ENCODE measurements around the gene RAD1.

The RAD1 gene

DNA sequence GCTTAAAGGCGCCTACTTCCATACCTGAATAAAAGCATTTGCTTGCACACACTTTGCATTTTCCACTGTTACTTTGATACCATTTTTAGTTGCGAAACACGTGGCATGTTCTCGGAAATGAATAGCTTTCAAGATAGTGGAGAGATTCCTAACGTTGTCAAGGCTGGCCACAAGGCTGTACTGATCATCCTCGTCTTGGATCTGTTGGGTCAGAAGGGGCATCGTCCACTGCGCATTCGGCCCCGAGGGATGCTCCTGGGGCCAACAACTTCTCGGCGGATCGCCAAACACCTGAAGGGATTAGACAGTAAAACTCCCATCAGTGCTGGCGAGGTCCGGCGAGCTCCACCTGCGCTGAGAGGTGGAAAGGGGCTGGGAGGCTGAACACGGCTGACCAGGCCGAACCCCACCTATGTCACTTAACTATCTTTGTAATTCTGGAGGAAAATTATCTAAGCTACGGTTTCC lies 599 bp downstream of the RAD1 start:
- peak; percentile 57 for DNase-seq

DNA sequence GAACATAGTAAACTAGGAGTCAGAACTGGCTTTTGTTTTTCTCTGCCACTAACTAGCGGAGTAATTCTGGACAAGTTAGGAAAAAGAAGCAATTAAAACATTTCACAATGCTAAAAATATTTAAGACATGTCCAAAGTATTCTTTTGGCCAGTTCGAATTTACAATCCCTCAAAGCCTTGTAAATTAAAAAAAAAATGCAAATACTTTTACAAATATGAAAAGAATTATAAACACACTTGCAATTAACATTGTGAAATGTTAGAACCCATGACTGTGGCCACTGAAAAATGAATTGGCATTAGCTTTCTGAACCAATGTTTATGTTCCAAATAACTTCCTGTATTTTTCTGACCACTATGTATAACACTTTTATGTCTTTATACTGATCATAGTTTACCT lies 2.2 kb downstream of the RAD1 start:
- no peak for DNase-seq

DNA sequence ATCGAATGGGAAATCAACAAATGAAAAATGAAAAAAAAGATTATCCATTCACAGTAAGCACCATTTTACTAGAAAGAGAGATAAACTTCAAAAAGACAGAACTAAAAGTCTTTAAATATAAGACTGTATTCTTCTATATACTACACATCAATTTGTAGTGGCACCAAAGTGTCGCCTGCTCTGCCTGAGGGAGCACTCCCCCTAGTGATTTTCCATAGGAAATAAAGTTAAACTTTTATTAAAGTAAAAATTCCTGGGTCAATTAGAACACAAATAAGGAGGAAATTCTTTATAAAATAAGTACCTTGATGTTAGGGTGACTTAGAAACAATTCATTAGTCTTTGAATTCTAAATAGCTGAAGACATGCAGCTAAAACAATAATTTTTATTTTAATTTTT lies 9.7 kb downstream of the RAD1 start:
- DNase-seq = no peak

DNA sequence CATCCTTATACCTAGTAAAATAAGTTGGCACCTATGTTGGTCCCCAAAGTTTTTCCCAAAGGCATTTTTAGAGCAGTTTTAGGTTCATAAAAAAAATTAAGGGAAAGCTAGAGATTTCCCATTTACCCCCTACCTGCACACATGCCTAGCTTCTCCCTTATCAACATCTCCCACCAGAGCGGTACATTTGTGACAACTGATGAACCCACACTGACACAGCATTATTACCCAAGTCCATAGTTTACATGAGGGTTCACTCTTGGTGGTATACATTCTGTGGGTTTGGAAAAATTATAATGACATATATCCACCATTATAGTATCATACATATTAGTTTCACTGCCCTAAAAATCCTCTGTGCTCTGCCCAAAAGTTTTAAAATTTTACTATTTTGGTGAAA lies 12.0 kb downstream of the RAD1 start:
- peak; percentile 81 for DNase-seq

DNA sequence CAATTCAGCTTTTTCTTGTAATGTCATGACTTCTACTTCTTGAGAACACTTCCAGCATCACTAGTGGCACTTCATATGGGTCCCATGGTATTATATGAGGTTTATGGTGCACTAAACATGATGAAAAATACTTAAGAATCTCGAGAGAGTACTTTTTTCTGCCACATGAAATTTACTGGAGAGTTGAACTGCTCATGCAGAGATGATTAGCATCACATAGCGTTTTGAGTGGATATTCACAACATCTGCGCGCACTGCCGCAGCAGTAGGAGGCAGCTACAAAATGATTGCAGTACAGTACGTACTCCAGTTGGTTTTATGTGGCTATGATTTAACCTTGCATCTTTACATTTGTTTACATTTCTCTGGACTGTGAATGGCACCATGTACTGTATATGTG lies 14.7 kb downstream of the RAD1 start:
- no peak for DNase-seq

DNA sequence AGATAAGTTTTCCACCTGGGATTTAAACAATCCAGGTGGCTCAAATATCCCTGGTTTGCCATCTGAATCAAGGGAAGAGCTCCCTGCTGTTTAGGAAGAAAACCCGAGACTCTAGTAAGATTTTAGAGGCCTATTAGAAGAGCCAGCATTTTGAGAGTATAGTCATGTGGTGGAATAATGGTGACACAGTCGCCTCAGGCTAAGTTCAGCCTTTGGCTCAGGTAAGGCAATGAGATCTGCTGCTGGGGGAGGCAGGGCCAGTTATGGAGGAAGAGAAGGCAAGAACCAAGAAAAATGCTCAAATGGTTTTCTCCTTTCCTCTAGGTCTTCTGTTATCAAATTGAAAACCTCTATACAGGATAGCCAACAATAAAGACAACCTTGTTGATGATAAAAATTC lies 16.2 kb downstream of the RAD1 start:
- DNase-seq = no peak

DNA sequence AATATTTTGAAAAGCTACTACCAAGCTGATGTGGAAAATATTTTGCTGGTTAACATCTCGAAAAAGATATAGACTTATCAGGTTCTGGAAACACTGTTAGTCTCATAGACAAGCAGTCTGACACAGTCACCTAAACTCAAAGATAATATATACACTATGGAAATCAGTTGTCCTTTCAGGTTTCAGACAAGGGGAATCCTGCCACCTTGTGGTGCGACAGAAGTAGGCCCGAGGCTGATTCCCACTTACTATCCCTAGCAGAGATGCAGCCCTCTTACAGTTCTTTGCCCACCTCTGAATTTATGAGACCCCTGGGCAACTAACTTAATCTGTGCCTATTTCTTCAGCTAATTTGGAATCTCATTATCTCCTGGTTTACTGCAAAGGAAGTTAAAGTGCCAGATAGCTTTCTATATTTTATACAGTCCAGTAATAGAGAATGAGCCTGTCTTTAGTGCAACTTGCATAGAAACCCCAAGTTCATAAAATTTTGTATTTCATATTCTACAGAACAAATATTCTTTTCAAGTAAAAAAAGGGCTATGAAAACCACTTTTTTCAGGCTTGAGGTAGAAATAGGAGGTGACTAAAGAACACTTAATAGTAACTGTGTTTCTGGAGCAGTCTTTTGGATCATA lies 16.9 kb downstream of the RAD1 start:
- peak; percentile 88 for DNase-seq

DNA sequence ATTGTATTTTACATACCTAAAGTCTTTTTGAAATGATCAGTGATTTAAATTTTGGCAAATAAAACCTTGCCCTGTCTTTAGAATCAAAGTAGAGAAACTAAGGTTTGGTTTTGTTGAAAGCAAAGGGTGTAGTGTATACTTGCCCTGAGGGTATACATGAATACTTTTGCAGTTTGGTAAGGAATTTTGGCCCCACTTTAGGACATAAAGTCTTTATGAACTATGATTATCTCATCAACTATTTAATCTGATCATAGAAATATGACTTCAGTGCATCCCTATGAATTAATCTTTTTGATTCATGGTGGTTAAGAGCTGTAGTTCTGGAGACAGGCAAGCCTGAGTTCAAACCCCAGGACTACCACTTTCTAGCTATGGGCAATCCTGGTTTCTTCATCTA lies 17.7 kb downstream of the RAD1 start:
- DNase-seq = no peak

DNA sequence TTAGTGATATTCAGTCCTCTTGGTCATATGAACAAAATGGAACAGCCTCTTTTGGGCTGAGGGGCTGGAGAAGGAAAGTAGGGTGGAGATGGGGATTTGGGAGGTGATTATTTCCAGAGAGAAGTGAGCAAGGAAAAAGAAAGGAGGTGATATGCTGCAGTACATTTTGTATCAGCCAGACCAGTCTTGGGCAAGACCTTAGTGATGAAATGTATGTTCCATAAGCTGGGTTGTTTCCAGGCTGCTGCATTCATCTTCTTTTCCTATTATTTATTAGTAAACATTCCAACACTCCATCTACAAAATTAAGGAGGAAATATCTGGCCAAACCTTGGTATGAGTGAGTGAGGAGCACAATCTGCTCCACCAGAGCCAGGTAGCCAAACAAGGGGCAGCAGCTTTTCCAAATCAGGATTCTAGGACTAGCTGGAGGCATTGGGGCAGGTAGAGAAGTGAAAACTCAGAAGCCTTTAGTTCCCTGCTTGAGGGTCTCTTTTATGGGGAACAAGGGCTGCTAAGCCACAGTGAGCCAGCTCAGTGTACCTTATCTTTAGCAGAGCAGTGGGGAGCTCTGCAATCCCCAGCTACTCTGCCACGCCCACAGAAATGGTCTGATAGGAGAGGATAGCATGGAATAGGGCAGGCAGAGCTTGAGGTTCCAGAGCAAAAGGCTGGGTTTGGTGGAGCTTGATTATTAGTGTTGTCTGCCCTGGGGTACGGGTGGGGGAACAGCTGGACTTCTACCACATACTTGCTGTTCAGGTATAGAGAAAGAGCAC lies 19.5 kb downstream of the RAD1 start:
- peak; percentile 87 for DNase-seq

DNA sequence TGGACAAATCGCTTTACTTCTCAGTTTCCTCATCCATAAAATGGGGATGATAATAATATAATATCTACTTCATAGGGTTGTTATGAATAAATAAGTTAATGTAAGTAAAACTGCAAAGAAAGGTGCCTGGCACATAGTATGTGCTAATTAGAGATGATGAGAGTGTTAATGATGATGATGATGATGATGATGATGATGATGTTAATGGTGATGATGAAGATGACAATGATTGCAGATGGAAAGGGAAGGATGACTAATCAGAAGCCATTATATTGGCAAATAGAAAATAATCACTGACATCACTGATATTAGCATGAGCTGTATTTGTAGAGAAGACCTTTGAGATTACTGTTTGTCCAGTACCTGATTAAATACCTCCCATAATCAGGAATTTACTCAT lies 20.6 kb downstream of the RAD1 start:
- no peak for DNase-seq

DNA sequence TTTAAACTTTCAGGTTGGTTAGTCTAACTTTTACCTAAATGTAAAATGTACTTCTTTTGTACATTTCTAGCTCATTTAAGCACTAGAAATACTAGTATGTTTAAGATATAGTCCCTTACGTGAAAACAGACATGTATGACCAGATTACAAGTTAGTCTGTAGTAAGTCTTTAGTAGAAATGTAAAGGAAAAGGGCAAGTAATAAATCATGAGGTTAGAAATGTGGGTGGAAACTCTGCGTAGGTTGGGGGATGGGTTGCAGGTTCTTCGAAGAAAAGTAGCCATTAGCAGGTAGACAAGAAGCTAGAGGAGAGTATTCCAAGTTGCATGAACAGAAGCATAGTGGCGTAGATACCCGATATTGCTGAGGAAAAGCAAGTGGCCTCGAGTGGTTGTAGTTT lies 22.9 kb downstream of the RAD1 start:
- DNase-seq = no peak

DNA sequence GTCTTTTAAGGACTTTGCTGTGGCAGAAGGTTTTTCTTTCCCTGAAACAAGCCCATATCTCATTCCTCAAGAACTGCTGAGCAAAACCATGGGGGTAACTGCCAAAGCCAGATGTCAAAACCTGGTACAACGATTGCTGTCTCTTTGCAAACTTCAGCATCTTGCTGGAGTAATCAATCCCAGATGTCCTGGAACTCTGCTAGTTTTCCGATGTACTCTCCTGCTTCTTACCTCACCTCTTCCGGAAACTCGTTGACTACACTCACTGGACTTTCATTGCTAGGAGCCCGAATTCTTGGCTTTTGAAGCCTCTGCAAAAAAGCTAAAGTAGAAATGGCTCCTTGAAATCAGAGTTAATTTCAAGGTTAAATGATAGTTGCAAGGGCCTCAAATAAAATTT lies 23.3 kb downstream of the RAD1 start:
- no peak for DNase-seq

DNA sequence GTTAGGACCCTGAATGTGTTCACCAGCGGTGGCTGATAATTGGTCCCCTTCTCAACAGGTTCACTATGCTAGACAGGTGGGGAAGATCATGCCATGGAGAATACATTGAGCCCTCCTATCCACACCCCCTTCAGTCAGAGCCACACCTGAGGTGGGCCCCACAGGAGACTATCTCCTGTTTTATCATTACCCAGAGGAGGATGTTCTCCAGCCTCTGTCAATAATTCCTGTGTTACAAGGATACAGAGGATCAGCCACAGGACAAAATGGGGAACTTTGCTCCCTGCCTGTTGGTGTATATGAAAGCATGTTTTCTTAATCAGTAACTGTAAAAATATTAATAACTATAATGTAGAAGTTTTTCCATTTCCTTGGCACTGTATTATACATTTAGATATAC lies 25.9 kb downstream of the RAD1 start:
- DNase-seq = no peak

DNA sequence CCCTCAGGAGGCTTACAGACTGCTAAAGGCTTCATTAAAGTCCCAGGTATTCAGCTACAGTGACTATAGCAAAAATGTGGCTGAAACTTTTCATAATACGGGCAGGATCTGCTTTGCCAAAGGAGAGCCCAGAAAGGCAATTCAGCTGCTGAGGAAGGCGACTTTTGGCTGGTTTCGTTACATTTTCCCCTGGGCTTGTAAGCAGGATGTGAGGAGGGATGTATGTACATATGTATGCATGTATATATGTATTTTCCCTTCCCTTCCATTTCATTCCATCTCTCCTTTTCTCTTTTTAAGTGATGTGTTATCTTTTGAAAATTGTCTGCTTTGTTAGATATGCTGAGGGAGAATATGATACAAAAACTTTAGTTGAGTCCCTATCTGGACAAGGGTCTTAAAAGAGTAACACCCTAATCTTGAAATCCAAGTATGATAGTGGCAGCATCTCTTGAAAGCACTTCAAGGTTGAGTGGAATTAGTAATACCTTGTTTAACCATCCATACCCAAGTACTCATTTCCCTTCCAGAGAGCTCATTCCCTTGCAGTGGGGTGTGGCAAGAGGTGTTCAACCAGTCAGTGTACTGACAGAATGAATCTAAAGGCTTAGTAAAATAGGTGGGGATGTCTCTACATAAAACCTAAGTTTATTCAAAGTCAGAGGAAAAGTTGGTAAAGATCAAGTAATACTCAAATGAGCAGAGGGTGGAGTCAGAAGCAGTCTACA lies 28.7 kb downstream of the RAD1 start:
- DNase-seq = no peak

DNA sequence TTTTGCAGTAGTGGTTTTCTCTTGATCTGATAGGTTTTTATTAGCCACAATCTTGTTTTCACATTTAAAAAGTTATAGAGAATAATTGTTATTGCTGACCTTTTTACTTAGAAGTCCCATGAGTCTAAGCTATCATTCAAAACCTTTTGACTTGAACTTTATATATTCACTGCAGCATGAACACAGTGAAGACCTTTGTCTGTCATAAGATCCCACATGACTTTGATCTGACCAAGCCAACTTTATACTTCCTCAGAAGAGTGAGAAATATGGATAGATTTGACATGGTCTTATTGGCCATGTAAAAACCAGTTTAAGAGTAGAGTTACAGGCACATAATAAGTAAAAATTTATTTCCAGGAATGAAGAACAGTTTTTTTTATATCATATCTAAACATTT lies 34.1 kb downstream of the RAD1 start:
- no peak for DNase-seq

DNA sequence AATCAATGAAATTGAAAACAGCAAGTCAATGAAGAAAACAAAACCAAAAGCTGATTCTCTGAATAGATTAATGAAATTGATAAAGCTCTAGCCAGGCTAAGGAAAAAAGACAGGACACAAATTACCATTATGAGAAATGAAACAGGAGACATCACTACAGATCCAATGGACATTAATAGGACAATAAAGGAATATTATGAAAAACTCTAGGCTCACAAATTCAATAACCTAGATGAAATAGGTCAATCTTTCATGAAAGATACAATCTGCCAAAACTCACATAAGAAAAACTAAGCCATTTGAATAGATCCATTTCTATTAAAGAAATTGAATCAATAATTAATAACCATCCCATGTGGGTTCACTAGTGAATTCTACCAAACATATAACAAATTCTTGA lies 39.0 kb downstream of the RAD1 start:
- no peak for DNase-seq

DNA sequence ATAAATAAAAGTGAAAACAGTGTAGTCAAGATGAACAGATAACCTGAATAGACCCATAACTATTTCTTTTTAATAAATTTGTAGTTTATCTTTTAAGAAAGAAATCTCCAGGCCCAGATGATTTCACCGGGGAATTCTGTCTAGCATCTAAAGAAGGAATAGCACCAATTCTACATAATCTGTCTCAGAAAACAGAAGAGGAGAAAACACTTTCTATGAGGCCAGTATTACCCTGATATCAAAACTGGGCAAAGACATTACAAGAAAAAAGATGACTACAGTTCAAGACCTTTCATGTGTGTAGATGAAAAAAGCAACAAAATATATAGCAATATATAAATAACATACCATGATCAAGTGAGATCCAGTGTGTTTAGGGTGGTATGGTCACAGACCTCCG lies 44.9 kb downstream of the RAD1 start:
- no peak for DNase-seq

DNA sequence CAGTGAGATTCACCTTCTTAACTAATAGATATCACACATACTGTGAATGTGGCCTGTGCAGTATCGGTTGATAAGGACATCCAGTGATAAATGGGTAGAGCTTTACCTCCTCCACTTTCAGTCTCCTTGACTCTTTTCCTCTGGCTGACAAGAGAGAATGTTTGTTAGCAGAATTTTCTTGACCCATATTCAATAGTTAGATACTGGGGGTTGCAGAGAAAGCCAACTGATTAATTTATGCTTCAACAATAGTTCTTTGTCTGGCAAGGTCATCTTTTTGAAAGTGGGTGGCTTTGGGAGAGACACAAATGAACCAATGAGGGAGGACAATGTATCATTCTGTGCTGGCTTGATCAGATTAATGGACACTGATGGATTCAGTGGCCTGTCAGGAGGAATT lies 46.0 kb downstream of the RAD1 start:
- DNase-seq = no peak

DNA sequence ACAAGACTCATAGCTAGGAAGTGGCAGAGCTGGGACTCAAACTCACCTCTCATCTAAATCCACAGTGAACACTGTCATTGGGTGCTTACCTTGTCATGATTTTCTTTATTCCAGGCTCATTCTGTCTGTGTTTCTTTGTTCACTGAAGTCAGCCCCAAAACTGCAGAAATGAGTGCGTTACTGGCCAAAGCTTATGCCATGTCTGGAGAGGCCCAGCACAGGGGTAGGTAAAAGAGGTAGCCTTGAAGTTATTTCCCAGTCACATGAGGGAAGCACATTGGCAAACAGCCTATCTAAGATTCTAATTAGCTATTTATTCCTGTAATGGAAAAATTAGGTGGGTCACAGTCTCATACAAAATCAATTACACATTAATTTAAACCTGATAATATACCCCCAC lies 46.5 kb downstream of the RAD1 start:
- DNase-seq = no peak

DNA sequence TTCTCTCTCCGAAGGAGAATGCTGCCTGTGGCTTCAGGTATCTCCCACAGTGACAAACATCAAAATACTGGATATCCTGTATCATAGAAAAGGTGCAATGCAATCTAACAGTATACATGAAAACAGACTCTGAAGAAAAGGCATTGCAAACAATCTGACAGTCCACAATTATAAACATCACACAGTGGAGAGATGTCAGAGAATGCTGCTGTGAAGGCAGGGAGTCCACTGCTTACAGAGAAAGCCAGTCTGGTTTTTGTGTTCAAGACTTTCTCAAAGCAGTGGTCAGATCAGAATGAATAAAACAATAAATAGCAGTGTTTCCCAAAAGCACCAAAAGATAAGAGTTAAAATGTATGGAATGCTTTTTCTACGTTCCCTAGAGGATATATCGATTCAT lies 47.6 kb downstream of the RAD1 start:
- no peak for DNase-seq

DNA sequence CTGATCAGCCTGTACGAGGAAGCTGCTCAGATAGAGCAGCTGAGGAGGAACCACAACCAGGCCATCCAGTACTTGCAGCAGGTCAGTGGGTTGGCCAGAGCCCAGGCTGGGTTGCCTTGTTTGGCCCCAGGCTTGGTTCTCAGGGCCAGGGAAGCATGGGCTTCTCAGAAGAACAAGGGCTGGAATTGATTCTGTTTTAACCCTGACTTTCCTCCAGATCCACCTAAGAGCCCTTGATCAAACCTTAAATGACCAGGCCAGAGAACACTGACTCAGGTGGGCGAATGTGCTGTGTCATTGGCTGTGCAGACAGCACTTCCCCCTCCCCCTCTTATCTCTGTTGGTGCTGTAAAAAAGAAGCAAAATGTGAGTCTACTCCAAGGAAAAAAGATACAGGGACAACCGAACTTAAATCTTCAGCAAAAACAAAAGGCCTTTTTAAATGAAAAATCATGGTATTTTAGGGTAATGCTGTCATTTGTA lies 48.3 kb downstream of the RAD1 start:
- DNase-seq = peak; percentile 42

DNA sequence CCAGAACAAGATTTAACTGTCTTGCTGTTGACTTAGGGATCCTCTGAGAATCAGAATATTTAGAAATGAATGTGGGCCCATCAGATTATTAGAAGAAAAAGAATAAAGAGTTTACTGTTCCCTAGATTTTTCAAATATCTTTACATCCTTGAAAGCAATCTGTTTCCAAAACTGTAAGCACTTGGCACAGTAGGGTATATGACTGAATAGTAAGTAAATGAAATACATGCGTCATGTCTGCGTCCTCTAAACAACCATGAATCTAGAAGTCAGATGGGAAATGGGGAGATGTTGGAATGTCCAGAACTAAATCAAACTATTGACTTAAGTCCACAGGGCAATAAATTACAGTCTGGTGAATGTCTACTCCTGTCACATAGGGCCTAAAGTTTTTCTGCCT lies 50.2 kb downstream of the RAD1 start:
- no peak for DNase-seq

DNA sequence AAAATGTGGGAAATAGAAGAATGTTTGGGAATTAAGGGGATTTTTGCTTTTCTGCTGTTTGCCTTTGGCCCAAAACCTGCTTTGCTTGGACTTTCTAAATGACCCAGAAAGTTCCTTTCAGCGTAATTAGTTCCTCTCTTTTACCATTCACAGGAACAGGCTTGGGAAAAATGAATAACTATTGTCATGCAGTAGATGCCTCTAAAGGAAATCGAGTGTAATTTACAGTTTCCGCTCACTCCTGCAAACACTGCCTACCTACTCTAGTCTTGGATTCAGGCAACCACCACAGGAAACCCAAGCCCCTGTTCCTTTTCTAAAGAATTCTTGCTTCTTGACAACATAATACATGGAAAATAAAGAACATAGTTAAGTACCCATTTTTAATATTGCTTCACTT lies 51.4 kb downstream of the RAD1 start:
- DNase-seq = peak; percentile 5

DNA sequence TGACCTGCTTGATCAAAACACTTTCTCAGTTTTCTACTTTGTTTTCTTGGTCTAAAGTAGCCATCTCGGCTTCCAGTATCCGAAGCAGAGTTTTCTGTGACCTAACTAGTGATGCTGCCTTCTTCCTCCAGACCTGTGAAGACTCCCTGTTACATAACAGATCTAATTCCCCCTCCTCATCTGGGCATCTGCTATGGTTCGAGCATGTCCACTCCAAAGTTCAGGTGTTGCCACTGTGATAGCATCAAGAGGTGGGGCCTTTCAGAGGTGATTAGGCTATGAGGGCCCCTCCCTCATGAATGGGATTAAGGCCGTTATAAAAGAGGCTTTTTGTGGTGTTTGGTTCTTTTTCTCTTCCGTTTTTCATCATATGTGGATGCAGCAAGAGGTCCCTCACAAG lies 56.1 kb downstream of the RAD1 start:
- DNase-seq = no peak

Data from hematopoietic multipotent progenitor cell treated with erythropoietin and hydrocortisone succinate and interleukin-3 and kit ligand, for 4 days (in vitro differentiated cells).